SIG-M5 (cell line): ENCODE results near the gene ZFAND2A.
A peak's percentile ranks its signal among the peaks of the same experiment; 100 is the strongest.
"Not testable (repeated sequence)": the region's sequence is repeated elsewhere in the genome, so short reads cannot be mapped to it uniquely, and the experiment has no call there.

Experiments
- DNase-seq: peaks from one replicate; lab custom pipeline; 2025; lab: John Stamatoyannopoulos, UW

Gene ZFAND2A

GRCh38 chr7:1159891-1160669, at the start of gene ZFAND2A:
TSS of gene ZFAND2A (minus strand) at chr7:1160196. CDS start at chr7:1158212, 1,984 bp downstream.
- peak; percentile 72 for DNase-seq

GRCh38 chr7:1209097-1209496, 49.1 kb upstream of the ZFAND2A start:
- DNase-seq = no peak

DNA sequence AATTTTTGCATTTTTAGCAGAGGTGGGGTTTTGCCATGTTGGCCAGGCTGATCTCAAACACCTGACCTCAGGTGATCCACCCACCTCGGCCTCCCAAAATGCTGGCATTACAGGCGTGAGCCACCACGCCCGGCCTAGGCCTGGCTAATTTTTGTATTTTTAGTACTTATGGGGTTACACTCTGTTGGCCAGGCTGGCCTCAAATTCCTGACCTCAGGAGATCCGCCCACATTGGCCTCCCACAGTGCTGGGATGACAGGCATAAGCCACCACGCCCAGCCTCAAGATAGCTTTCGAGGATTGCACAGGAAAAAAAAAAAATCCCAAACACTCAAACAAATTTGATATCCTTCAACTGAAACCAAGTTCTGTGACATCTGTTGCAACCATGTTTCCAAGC, 45.7 kb upstream of the ZFAND2A start:
- not testable (repeated sequence) for DNase-seq

GRCh38 chr7:1204460-1205140, 44.6 kb upstream of the ZFAND2A start:
- no peak for DNase-seq

DNA sequence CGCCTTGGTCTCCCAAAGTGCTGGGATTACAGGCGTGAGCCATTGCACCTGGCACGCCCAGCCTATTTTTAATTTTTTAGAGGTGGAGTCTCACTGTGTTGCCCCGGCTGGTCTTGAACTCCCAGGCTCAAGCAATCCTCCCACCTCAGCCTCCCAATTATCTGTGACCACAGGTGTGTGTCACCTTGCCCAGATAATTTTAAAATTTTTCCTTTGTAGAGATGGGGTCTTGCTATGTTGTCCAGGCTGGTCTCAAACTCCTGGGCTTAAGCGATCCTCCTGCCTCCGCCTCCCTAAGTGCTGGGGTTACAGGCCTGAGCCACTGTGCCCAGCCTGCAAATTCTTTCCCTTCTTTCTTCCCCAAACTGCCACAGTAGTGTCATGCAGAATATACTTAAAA, 42.9 kb upstream of the ZFAND2A start:
- DNase-seq = not testable (repeated sequence)

DNA sequence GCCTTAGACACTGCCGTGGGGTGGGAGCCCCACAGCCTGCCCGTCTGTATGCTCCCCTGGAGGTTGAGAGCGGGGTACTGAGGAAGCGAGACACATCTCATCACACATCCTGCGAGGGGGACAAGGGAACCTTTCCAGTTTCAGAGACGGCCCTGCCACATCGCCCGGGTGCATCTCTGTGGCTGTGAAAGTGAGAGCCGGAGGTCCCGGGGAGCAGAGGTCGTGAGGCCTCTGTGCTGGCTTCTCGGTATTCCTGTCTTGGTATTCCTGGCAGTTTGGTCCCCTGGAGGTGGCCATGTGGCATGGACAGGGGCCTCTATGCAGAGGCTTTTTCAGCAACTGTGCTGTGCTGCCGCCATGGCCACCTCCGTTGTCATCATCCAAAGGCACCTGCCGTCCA, 41.9 kb upstream of the ZFAND2A start:
- no peak for DNase-seq

DNA sequence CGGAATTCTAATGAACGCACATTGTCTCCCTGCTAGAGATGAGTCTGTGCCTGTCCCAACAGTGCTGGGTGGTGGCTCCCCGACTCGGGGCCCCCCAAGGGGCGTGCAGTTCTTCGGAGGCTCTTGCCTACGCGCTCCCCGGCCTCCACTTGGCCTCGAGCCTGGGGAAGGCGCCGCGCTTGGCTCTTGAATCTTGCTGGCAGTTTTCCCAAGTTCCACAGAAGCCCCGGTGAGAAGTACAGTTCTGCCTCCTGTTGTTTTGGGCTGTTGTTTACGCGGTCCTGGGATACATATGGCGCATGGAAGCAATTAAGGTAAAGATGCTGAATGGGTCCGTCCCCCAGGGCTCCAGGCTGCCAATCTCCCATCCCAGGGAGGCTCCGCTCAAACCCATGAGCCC, 40.0 kb upstream of the ZFAND2A start:
- DNase-seq = no peak

GRCh38 chr7:1197997-1198625, 38.1 kb upstream of the ZFAND2A start:
- DNase-seq = no peak

- no peak for DNase-seq
Observed at GRCh38 chr7:1196950-1197349, 37.0 kb upstream of the ZFAND2A start.

DNA sequence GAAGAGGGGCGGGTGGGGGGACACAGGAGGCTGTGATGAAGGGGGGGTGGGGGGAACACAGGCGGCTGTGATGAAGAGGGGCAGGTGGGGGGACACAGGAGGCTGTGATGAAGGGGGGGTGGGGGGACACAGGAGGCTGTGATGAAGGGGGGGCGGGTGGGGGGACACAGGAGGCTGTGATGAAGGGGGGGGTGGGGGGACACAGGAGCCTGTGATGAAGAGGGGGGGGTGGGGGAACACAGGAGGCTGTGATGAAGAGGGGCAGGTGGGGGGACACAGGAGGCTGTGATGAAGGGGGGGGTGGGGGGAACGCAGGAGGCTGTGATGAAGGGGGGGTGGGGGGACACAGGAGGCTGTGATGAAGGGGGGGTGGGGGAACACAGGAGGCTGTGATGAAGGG, 36.4 kb upstream of the ZFAND2A start:
- DNase-seq = not testable (repeated sequence)

GRCh38 chr7:1193593-1194424, 33.8 kb upstream of the ZFAND2A start:
- no peak for DNase-seq

- peak; percentile 35 for DNase-seq
Observed at GRCh38 chr7:1192171-1192676, 32.2 kb upstream of the ZFAND2A start.

- no peak for DNase-seq
Observed at GRCh38 chr7:1189986-1190772, 30.2 kb upstream of the ZFAND2A start.

DNA sequence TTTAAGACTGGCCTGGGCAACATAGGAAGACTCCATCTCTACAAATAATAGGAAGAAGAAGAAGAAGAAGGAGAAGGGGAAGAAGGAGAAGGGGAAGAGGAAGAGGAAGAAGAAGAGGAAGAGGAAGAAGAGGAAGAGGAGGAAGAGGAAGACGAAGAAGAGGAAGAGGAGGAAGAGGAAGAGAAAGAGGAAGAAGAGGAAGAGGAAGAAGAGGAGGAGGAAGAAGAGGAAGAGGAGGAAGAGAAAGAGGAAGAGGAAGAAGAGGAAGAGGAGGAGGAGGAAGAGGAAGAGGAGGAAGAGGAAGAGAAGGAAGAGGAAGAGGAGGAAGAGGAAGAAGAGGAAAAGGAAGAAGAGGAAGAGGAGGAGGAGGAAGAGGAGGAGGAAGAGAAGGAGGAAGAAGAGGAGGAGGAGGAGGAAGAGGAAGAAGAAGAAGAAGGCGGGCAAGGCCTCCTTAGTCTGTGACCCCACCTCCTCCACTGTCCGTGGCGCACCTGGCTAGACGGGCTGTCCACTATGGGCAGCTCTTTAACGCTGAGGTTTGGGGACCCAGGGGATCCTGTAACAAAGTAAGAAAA, 28.8 kb upstream of the ZFAND2A start:
- no peak for DNase-seq

- no peak for DNase-seq
Observed at GRCh38 chr7:1187127-1187526, 27.1 kb upstream of the ZFAND2A start.

DNA sequence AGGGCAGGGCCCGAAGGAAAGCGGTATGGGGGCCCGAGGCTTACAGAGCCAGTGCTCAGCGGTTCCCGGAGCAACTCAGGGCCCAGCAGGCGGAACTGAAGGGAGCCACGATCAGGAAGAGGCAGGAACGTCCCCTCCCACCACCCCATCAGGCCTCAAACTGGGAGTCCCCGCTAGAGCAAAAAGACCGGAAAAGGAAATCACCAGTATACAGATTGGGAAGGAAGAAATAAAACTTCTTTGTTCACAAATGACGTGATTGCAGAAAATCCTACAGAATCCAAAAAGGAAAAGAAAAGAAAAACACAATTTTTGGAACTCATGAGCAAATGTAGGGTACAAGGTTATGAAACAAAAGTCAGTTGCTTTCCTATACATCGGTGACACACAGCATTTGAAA, 21.6 kb upstream of the ZFAND2A start:
- no peak for DNase-seq

- no peak for DNase-seq
Observed at GRCh38 chr7:1181031-1181430, 21.0 kb upstream of the ZFAND2A start.

DNA sequence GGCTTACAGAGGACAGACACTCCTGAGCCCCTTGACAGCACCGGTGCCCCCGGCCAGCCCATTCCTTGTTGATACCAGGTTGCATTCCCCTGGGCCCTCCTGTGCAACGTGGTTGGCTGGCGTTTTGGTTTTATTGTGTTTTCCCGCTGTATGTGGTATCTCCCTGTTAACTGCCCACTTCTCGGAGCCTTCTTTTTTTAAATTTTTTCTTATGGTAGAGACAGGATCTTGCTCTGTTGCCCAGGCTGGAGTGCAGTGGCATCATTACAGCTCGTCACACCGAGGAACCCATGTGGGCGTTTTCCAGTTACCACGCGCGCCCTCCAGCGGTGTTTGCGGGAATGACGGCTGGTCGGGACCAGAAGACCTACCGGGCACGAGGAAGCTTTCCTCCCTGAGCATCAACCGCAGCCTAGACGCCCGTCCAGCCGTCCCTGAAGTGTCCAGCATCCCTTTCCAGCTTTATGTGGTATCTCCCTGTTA, 16.9 kb upstream of the ZFAND2A start:
- no peak for DNase-seq

DNA sequence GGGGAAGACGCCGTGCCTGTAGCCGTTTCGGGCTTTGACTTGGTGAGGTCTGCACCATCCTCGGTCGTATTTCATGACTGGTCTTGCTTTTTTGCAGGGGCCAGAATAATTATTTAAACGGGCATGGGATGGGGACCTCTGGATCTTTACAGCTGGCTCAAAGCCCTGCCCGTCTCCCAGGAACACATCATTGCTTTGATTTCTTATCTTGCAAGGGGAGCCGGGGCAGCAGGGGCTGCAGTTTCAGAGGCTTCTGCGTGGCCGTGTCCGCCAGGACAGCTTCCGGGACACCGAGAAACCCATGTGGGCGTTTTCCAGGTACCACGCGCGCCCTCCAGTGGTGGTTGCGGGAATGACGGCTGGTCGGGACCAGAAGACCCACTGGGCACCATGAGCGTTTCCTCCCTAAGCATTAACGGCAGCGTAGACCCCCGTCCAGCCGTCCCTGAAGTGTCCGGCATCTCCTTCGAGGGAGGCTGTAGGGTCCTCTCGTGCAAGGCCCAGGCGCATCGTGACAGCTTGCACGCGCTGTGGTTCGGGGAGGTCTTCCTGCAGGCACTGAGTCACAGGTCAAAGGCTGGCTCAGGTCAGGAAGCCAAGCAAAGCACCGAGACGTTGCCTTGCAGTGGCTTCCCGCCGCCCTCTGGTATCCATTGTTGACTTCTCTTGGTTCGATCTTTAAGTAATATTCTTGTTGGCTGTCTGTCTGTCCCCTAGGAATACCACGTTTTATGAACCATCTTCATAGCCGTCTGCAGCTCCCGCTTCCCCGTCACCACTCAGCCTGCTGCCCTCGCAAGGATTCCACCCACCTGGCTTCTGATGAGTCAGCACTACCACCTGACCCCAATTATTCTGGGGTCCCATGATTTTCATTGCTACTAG, 16.2 kb upstream of the ZFAND2A start:
- no peak for DNase-seq

- no peak for DNase-seq
Observed at GRCh38 chr7:1175597-1175966, 15.6 kb upstream of the ZFAND2A start.
